Activated naive CD4-positive, alpha-beta T cell treated with anti-CD3 and anti-CD28 coated beads for 36 hours (primary cell): ENCODE data around the gene SKAP1. TPM values are rescaled to one million over a fixed set of nuclear protein-coding genes. Genes with fewer than 3 reads are reported as not detected.

Experiments used
- CTCF ChIA-PET: fragments of 350-600 bp; sonication (Branson Sonifier 250); formaldehyde crosslinking; loops from one replicate; lab custom pipeline; 2021; ENCODE audit warnings: antibody characterized with exemption; lab: Charles Lee
- DNase-seq: peaks from one replicate; pipeline ENCODE4 v3.0.0-alpha.2; 2020
- H3K27ac Mint-ChIP-seq: one replicate; pipeline ENCODE4 v1.8.0; 2021; ENCODE audit warnings: mild to moderate bottlenecking, mixed read lengths
- H3K27me3 Mint-ChIP-seq: one replicate; pipeline ENCODE4 v1.8.0; 2021; ENCODE audit warnings: low read depth, mixed read lengths
- H3K36me3 Mint-ChIP-seq: one replicate; pipeline ENCODE4 v1.8.0; 2021; ENCODE audit warnings: low read depth, mixed read lengths
- H3K4me1 Mint-ChIP-seq: one replicate; pipeline ENCODE4 v1.8.0; 2021; ENCODE audit warnings: low read depth, mixed read lengths
- H3K4me3 Mint-ChIP-seq: one replicate; pipeline ENCODE4 v1.8.0; 2021; ENCODE audit warnings: mild to moderate bottlenecking, moderate library complexity, mixed read lengths
- H3K9me3 Mint-ChIP-seq: one replicate; pipeline ENCODE4 v1.8.0; 2021; ENCODE audit warnings: mixed read lengths
- intact Hi-C: fragments of 100-400 bp; cut with micrococcal nuclease; formaldehyde crosslinking; loops from one replicate; pipeline ENCODE4 v1.15.1; 2023
- total RNA-seq, 2 experiments: library from RNA; stranded (reverse); gene quantifications; one replicate each; pipeline ENCODE4 v1.2.3, GENCODE V29; 2021

The SKAP1 gene
- total RNA-seq, 2 experiments from 2014 or later, result 60.3 to 60.5 TPM

- Mint-ChIP-seq H3K36me3 (no peaks in the 10 kb centered on the region), H3K4me1 (peaks cover 80% of the 10 kb centered on the region), H3K27me3 (no peaks in the 10 kb centered on the region), H3K27ac (no peak overlapping the region), H3K4me3 (no peak overlapping the region), H3K9me3 (no peaks in the 10 kb centered on the region)
- intact Hi-C loops, result no loop called here
- CTCF ChIA-PET, result interaction anchor here (1.2 to 2.3 kb wide), 2 partner anchors 10 to 34 kb away, joined by 5 to 9 read pairs; no protein-coding TSS in a partner anchor
- DNase-seq, result no peak
These were observed 13.7 kb upstream of the SKAP1 start for GRCh38 chr17:48443712-48444111.

DNA sequence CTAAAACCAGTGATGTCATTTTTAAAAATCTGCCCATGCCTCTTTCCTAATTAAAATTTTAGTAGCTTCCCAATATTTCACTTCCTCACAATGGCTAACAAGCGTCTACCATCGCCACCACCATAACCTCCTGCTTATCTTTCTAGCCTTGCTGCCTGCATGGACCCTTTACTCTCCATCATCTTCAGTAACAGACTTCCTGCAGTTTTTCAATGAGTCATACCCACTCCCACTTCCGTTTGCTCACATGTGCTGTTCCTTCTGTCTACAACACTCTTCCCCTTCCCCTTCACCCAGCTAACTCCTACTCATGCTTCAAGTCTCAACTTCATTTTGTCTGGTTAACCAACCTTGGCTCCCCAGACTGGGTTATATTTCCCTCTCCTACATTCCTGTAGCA is 12.8 kb upstream of the SKAP1 start:
- CTCF ChIA-PET, result interaction anchor here (11.5 kb wide), 1 partner anchor 11 kb away, joined by 96 read pairs; no protein-coding TSS in a partner anchor
- Mint-ChIP-seq H3K4me3 (no peak overlapping the region), H3K4me1 (peaks cover 89% of the 10 kb centered on the region), H3K36me3 (no peaks in the 10 kb centered on the region), H3K27ac (peak overlapping the region; percentile 92), H3K27me3 (no peaks in the 10 kb centered on the region), H3K9me3 (no peaks in the 10 kb centered on the region)
- intact Hi-C loops, result no loop called here
- no peak for DNase-seq

GRCh38 chr17:48441862-48442261 is 11.8 kb upstream of the SKAP1 start:
- peaks cover 92% of the 10 kb centered on the region for H3K4me1 Mint-ChIP-seq
- no peak for DNase-seq
- H3K9me3 Mint-ChIP-seq, result no peaks in the 10 kb centered on the region
- H3K27me3 Mint-ChIP-seq, result no peaks in the 10 kb centered on the region
- peak overlapping the region; percentile 92 for H3K27ac Mint-ChIP-seq
- H3K4me3 Mint-ChIP-seq, result no peak overlapping the region
- no peaks in the 10 kb centered on the region for H3K36me3 Mint-ChIP-seq
- CTCF ChIA-PET, result interaction anchor here (11.5 kb wide), 1 partner anchor 12 kb away, joined by 96 read pairs; no protein-coding TSS in a partner anchor
- intact Hi-C loops, result loop anchor here (1.0 kb wide), 3 partner anchors 11 to 29 kb away; no protein-coding TSS in a partner anchor

DNA sequence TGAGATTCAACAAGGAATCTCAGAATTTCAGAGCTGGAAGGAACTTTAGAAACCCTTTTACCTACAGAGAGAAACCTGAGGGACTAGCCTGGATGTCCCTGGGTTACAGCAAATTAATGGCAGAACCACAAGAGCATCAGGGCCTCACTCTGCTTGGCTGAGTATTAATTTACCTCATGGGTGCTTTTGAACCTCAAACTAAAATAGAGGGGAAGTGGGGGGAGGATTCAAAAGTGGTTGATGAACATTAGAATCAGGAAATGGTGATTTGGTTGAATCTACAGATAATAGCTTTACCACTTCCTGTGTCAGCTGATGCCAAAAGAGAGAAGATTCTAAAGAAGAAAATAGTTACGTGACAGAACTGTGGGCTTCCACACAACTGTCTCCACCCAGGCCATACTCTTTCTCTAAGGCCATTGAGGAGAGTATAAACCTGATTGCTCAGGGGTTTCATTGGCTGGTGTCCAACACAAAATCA is 11.3 kb upstream of the SKAP1 start:
- CTCF ChIA-PET, result interaction anchor here (0.9 to 11.5 kb wide), 2 partner anchors 13 to 152 kb away, joined by 4 to 96 read pairs; no protein-coding TSS in a partner anchor
- Mint-ChIP-seq H3K4me3 (peak overlapping the region; percentile 17), H3K4me1 (peaks cover 93% of the 10 kb centered on the region), H3K27ac (peak overlapping the region; percentile 92), H3K27me3 (no peaks in the 10 kb centered on the region), H3K36me3 (no peaks in the 10 kb centered on the region), H3K9me3 (no peaks in the 10 kb centered on the region)
- intact Hi-C loops, result loop anchor here (1.0 kb wide), 3 partner anchors 12 to 28 kb away; no protein-coding TSS in a partner anchor
- DNase-seq, result peak; percentile 60

DNA sequence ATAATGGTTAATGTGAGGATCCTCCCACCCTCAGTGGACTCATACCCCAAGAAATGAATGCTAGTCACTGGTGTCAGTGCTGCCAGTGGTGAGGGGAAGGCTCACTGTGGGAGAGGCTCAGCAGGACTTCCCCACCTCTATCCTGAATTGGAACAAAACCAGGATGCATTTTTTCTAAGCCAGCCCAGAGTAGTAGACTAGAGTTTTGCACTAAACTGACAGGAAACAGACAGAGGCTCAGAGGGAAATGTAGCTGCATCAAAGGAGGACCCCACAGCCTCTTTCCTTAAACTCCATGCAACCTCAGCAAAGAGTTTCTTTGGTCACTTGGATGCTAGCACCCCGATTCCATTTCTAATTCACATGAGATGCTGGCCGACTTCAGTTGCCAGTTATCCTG is 10.7 kb upstream of the SKAP1 start:
- Mint-ChIP-seq H3K4me1 (peaks cover 88% of the 10 kb centered on the region), H3K36me3 (no peaks in the 10 kb centered on the region), H3K27me3 (no peaks in the 10 kb centered on the region), H3K4me3 (peak overlapping the region; percentile 17), H3K9me3 (no peaks in the 10 kb centered on the region), H3K27ac (peak overlapping the region; percentile 92)
- DNase-seq, result no peak
- intact Hi-C loops, result loop anchor here (1.0 kb wide), 3 partner anchors 11 to 27 kb away; no protein-coding TSS in a partner anchor
- CTCF ChIA-PET, result interaction anchor here (0.9 to 11.5 kb wide), 4 partner anchors 12 to 153 kb away, joined by 3 to 96 read pairs (median 4); no protein-coding TSS in a partner anchor

DNA sequence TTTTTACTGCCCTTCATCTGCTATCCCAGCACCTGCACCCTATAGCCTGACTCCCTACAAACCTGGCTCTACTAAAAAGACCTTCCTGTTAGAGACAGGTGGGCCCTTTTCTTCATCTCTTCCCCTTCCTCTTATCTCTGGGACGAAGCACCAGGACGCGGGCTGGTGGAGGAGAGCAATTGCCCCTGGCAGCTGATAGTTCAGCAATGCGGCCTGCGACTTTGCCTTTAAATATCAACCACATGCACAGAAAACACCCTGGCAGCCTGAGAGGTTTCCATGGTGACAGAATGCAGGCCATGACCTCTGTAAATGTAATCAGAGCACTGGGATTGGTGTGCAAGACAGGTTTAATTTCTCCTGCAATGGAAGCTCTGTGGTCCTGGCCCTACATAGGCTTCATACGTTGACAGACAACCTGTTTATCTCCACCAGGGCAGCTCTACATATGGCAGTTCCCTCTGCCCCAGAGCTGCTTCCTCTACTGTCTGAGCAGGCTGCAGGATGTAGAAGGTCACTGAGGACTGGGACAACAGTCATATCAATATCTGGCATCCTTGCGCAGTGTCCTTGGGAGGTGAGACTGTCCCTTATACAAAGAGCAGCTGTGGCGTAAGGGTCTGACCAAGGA is 10.0 kb upstream of the SKAP1 start:
- Mint-ChIP-seq H3K27ac (peak overlapping the region; percentile 92), H3K27me3 (no peaks in the 10 kb centered on the region), H3K4me3 (no peak overlapping the region), H3K9me3 (no peaks in the 10 kb centered on the region), H3K36me3 (no peaks in the 10 kb centered on the region), H3K4me1 (peaks cover 87% of the 10 kb centered on the region)
- intact Hi-C loops, result no loop called here
- DNase-seq, result peak; percentile 52
- CTCF ChIA-PET, result interaction anchor here (0.6 to 11.5 kb wide), 6 partner anchors 12 to 186 kb away, joined by 3 to 96 read pairs (median 3); partner anchors contain the start of gene HOXB9

DNA sequence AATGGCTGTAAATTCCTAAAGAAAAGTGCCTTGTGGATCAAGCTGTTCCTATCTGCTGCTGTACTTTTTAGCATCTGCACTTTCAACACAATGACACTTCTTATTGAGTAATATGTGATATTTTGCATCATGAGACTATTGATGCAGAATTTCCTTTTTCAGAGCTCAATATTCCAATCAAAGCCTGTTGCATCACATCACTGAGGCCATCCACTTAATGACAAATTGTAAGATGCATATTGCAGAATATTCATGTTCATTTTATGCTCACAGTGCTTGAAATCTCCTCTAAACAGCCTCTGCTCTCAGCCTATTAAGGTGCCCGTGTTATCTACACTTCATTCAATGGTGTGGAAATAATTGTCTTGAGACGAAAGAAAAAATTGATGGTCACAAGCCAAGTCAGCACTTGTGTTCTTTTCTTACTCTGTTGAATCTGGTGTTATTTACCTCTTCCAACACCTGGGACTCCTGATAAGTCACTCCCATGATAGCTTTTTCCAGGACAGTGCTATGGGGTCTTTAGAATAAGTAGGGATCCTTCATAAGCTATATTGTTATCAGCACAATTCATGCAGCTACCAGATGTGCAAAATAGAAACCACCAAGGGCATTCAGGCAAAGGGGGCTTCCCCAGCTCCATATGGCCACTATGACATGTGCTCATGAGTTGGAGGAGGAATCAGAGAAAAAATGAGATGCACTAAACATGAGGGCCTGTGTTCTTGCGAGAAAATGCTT is 9.3 kb upstream of the SKAP1 start:
- Mint-ChIP-seq H3K4me3 (no peak overlapping the region), H3K36me3 (no peaks in the 10 kb centered on the region), H3K4me1 (peaks cover 84% of the 10 kb centered on the region), H3K27ac (peak overlapping the region; percentile 92), H3K9me3 (no peaks in the 10 kb centered on the region), H3K27me3 (no peaks in the 10 kb centered on the region)
- intact Hi-C loops, result no loop called here
- CTCF ChIA-PET, result interaction anchor here (0.6 to 11.5 kb wide), 10 partner anchors 11 to 187 kb away, joined by 3 to 96 read pairs (median 3); partner anchors contain the start of genes HOXB5 and HOXB9
- peak; percentile 61 for DNase-seq

DNA sequence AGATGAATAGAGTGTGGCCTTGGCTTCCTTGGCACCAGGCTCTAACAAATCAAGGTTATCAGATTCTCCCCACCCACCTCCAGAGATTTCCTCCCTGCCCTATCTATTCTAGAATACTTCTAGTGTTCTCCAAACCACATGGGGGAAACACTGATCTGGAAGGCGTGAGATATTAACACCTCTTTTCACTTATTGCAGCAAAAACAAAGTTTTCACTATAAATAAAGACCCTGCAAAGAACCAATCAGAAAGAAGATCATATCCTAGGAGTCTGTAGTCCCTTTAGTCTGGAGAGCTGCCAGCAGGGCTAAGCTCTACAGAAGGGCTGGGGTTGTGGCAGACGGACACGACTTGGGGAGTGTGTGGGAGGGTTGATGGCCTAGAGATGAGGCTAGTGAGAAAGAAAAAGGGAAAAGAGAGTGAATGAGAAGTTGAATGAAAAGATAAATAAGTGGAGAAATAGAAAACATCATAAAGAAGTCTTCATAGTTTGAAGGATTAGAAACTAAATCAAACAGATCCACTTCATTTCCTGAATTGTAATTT is 8.6 kb upstream of the SKAP1 start:
- H3K36me3 Mint-ChIP-seq, result no peaks in the 10 kb centered on the region
- intact Hi-C loops, result no loop called here
- no peaks in the 10 kb centered on the region for H3K9me3 Mint-ChIP-seq
- CTCF ChIA-PET, result interaction anchor here (0.7 to 11.5 kb wide), 7 partner anchors 10 to 155 kb away, joined by 3 to 96 read pairs (median 3); partner anchors contain the start of gene HOXB5
- H3K4me3 Mint-ChIP-seq, result no peak overlapping the region
- DNase-seq, result no peak
- H3K4me1 Mint-ChIP-seq, result peaks cover 85% of the 10 kb centered on the region
- peak overlapping the region; percentile 13 for H3K27ac Mint-ChIP-seq
- no peaks in the 10 kb centered on the region for H3K27me3 Mint-ChIP-seq

GRCh38 chr17:48433896-48434295 is 3.9 kb upstream of the SKAP1 start:
- H3K4me3 Mint-ChIP-seq, result no peak overlapping the region
- CTCF ChIA-PET, result interaction anchor here (11.5 kb wide), 1 partner anchor 20 kb away, joined by 96 read pairs; no protein-coding TSS in a partner anchor
- peaks cover 10% of the 10 kb centered on the region for H3K36me3 Mint-ChIP-seq
- no peaks in the 10 kb centered on the region for H3K27me3 Mint-ChIP-seq
- intact Hi-C loops, result no loop called here
- H3K9me3 Mint-ChIP-seq, result no peaks in the 10 kb centered on the region
- no peak overlapping the region for H3K27ac Mint-ChIP-seq
- peaks cover 70% of the 10 kb centered on the region for H3K4me1 Mint-ChIP-seq
- no peak for DNase-seq

- Mint-ChIP-seq H3K9me3 (no peaks in the 10 kb centered on the region), H3K4me1 (peaks cover 62% of the 10 kb centered on the region), H3K4me3 (no peak overlapping the region), H3K27me3 (no peaks in the 10 kb centered on the region), H3K27ac (no peak overlapping the region), H3K36me3 (peaks cover 13% of the 10 kb centered on the region)
- no peak for DNase-seq
- CTCF ChIA-PET, result interaction anchor here (0.6 to 11.5 kb wide), 2 partner anchors 21 to 34 kb away, joined by 8 to 96 read pairs; no protein-coding TSS in a partner anchor
- intact Hi-C loops, result no loop called here
These were observed 3.1 kb upstream of the SKAP1 start for GRCh38 chr17:48432820-48433775.

- Mint-ChIP-seq H3K4me1 (peaks cover 66% of the 10 kb centered on the region), H3K4me3 (peak overlapping the region; percentile 95), H3K9me3 (no peaks in the 10 kb centered on the region), H3K27ac (peak overlapping the region; percentile 96), H3K36me3 (peaks cover 13% of the 10 kb centered on the region), H3K27me3 (no peaks in the 10 kb centered on the region)
- CTCF ChIA-PET, result interaction anchor here (1.0 to 1.6 kb wide), 3 partner anchors 11 to 28 kb away, joined by 4 to 9 read pairs (median 5); no protein-coding TSS in a partner anchor
- DNase-seq, result peak; percentile 59
- intact Hi-C loops, result loop anchor here (1.0 to 10.0 kb wide), 3 partner anchors 12 to 766 kb away; no protein-coding TSS in a partner anchor
These were observed 858 bp downstream of the SKAP1 start for GRCh38 chr17:48429156-48429555.
